HG03095 (cell line): ENCODE data around the gene PITPNM3.
A peak's percentile ranks its signal among the peaks of the same experiment; 100 is the strongest.

ENCODE experiments used
- ATAC-seq: cut with Tn5 transposase; IDR thresholded peaks from one replicate; pipeline ENCODE4 v1.9.1; 2021; ENCODE audit warnings: moderate library complexity; ENCODE audit not compliant: unreplicated experiment

Gene PITPNM3

DNA sequence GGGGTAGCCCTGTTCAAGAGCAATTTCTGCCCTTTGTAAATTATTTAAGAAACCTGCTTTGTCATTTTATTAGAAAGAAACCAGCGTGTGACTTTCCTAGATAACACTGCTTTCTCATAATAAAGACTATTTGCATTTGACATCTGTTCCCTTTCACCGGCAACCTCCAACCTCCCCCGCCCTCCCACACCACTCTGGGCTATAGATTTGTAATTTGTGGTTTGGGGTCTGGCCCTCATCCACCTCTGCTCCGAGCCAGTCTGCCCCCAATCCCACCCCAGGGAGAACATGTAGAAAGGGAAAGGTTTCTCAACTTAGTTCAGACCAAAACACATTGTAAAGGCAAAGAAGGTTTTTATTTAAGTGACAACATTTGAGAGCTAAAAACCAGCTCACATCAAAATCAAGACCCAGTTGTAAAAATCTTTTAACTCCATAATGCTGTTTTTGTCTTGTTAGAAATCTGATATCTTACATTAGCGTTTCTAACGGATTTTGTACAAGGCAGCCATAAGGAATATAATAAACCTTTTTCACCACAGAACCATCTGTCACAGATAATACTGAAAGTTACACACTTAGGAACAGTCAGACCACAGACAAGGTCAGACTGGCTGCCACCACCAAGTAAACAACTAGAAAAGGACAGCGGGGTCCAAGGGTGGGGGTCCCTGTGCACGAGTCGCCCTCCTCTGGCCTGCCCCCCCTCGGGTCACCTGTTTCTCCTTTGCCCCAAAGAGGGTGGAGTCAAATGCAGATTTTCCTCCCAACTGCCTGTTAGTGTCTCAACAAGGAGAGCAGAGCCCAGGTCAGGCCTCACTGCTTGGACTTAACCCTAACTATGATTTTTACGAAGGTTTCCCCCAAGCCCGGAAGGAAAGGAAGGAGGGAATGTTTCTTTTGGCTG lies 105.2 kb downstream of the PITPNM3 start:
- ATAC-seq: no peak

DNA sequence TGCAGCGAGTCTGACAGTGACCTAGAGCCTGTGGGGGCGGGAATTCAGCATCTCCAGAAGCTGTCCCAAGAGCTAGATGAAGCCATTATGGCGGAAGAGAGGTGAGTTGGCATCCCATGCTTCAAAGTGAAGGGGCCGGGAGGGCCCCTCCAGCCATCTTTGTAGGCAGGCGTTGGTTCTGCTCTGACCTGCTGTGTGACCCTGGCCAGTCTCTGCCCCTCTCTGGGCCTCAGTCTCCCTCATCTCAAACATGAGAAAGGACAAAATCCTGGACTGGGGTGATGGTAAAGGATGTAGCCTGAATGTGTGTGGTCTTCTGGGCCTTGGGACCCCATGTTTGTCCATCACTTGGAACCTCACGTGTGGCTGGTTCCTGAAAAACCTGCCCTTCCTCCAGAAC lies 107.0 kb downstream of the PITPNM3 start:
- no peak for ATAC-seq

DNA sequence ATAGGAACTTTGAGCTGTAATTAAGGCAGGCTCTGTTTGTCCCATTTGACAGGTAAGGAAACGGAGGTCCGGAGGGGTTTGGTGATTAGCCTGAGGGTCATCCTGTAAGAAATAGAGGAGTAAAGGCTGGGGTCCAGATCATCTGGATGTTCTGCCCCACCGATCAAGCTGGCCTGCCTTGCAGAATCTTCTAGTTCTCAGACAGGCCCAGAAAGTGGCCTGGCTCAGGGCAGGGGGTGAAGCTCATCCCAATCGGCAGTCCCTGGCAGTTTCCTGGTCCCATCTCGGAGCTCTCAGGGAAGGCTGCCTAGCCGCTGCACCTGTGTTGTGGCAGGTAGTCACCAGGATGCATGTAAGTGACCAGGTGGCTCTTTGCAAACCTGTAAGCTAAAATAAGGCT lies 107.9 kb downstream of the PITPNM3 start:
- ATAC-seq: no peak

DNA sequence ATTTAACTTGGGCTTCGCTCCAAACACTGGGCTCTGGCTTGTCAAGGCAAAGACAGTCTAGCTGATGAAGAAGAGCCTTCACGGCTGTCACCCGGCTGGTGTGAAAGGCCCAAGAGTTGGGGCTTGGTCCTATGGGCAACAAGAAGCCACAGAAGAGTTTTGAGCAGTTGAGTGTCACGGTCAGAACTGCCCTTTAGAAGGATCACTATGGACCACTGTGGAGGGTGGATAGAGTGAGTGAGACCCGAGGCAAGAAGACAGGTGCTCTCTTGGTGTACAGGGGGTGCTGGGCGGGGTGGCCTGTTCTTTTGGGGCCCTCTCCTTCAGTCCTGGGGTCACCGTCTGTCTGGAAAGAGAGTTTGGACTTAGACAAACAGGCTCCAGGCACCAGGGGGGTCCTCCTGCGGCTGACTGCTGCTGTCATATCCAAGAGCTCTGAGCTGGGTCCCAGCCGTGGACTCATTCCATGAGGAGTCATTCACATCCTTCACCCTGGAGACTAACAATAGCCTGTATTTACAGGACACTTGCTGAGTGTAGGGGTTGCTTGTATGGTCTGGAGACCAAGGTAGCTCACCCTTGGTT lies 109.7 kb downstream of the PITPNM3 start:
- no peak for ATAC-seq

DNA sequence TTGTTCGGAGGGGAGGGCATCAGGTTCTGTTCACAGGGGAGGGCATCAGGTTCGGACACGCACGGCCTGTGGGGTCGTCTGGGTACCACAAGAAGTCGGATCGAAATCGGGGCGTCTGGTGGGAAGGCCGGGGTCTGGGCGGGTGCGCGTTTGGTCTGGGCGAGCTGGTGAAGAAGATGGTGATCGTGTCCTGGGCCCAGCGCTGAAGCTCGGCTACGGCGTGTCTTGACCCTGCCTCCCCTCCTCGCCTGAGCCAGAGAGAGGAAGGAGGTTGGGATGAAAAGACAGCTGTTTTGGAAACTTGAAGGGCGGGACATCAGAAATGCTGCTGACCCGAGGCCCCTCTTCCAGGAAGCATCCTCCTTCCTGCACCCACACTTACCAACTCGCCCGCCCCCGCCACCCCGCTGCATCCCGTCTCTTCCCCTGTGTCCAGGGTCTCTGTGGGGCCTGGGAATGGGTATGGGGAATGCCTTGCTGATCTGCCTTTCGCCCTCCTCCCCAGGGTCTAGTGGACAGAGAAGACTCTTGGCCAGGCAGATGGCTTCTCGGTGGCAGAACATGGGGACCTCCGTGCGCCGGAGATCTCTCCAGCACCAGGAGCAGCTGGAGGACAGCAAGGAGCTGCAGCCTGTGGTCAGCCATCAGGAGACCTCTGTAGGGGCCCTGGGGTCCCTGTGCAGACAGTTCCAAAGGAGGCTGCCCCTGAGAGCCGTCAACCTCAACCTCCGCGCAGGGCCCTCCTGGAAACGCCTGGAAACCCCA lies 111.6 kb downstream of the PITPNM3 start:
- no peak for ATAC-seq

DNA sequence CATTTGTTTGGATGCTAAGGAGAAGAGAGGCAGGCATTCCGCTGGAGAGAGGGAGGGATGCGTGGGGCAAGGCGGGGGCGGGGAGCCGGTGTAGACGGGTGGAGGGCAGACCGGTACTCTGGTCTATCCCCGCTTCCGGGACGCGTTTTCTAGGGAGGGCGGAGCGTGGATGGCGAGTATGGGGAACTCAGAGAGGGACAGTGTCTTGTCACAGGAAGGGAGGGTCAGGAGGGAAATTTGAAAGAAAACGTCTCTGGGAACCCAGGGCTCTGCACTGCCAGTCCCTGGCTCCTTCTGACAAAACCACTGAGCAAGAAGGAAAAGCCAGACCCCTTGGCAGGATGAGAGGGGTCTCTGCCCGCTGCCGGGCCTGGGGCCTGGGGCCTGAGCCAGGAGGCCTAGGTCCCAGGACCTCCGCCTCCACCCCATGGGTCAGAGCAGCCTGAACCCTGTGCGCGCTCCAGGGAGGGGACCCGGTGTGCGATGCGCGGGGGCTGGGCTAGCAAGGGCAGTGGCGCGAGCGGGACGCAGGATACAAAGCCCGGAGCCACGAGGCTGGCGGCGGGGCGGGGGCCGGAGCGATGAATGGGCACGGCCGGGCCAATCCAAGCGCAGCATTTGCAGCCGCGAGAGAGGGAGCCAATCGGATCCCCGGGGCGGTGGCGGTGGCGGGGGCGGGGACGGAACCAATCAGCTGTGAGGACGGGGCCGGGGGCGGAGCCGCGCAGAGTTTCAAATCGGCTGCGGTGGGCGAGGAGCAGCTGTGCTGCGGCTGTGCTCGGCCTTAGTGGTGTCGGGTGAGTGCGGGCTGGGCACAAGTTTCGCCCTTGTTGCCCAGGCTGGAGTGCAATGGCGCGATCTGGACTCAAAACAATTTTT lies 112.4 kb downstream of the PITPNM3 start, which contains the start of gene PIMREG:
PIMREG (plus strand) TSS at position 764 of the 879 bp plus-strand sequence. CDS start 656 bp downstream, outside the sequence.
- peak; percentile 74 for ATAC-seq

DNA sequence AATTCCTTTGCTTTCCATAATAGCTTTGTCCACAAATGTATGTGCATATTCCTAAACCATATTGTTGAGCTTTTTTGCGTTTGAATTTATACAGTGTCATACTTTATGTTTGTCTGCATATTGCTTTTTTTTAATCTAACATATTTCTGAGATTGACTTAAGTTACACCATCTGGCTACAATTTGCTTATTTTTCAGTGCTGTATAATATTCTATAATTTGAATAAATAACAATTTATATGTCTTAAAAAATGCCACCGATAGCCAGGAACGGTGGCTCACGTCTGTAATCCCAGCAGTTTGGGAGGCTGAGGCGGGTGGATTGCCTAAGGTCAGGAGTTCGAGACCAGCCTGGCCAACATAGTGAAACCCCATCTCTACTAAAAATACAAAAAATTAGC lies 113.6 kb downstream of the PITPNM3 start:
- ATAC-seq: no peak

DNA sequence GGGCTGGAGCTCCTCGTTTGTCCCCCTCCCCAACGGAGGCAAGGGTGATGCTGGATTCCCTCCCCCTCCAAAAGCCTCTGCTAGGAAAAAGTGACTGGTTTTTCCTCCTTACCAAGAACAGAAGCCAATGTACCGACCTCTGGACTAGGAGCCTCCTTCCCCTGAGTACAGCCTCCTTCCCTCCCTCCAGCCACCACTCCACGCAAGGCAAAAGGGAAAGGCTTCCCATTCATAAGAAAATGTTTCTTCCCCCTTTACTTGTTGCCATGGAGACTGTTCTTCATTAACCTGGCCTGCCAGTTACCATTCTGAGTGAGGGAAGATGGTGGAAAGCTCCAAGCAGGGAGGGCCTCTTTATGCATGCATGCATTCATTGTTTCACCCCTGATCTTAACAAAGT lies 116.4 kb downstream of the PITPNM3 start:
- ATAC-seq: no peak

DNA sequence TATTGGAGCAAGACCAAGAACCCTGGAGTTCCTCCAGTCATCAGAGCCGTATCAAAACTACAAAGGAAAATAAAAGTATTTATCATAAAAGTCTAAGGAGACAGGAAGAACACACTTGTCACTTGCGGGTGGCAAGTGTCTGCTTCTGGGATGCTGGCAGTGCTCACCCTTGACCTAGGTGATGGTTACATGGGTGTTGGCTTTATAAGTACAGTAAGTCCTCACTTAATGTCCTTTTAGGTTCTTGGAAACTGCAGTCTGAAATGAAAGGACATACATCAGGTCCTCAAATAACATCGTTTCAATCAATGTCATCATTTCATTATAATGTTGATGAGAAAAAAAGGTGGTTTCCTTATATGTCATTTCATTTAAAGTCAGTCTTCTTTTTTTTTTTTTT lies 118.4 kb downstream of the PITPNM3 start:
- ATAC-seq: no peak

DNA sequence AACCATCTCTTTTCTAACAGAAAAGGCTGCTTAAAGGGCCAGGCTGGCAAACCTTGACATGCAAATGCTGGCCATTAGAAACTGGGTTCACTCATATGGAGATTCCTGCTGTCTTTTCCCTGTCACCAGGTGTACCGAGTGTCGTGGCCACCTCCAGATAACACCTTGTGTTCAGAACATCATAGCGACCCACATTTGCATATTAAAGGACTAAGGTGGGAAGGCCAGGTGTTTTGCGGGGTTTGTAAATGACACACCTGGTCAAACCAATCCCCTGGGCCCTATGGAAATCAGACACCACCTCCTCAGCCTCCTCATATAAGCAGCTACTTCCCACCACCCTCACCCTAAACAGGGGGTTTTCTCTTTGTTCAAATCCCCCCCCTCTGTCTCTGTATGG lies 118.9 kb downstream of the PITPNM3 start:
- ATAC-seq: no peak

DNA sequence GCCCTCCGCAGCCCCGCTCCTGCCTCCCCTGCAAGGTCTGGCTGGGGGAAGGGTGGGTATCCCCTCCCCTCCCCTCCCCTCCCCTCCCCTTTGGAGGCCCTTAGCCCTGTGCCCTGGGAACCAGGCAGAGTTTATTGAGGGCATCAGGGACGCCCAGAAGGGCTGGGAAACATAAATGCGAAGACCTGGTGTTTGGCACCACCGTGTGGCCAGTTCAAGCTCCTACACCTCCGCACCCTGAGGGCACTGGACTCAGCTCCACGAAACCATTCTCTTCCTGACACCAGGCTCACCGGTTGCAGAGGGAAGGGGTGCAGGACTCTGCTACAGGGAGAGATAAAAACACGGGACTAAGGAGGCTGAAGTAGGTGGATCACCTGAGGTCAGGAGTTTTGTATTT lies 120.4 kb downstream of the PITPNM3 start:
- ATAC-seq: no peak

DNA sequence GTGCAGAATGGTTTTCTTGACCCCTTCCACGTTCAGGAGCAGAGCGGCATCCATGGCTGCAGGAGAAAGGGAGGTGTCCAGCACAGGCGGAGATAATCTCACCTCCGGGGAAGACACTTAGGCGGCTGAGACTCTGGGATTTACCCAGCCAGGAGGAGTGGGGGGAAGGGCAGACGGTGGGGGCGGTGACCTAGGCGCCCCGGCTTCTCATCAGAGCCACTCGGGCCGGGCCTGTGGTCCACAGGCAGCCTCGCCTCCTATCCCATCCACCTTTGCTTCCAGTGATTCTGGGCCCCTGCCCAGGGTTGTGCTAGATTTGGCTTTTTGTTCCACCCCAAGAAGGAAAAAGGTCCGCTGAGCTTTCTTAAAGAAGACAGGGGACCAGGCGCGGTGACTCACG lies 121.3 kb downstream of the PITPNM3 start, which contains the start of gene AIPL1:
AIPL1 (minus strand) TSS at position 71 of the 400 bp plus-strand sequence; CDS start at position 54, 17 bp downstream.
- ATAC-seq: no peak

DNA sequence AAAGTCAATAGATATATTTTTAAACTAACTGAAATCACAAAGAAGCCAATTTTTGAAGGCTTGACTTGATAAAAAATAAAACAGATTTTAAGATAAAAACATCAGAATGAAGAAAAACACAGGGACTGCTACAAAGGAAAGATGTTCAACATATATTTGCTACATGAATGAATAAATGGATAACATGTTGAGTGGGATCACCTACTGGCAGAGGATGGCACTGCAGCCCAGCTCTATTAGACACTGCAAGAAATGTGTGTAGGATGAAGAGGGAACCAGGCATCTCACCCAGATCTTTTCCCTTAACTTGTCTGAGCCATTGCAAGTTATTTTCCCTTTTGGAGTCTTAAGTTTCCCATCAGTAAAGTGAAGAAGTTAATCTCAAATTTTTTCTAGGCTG lies 125.6 kb downstream of the PITPNM3 start:
- ATAC-seq: no peak

DNA sequence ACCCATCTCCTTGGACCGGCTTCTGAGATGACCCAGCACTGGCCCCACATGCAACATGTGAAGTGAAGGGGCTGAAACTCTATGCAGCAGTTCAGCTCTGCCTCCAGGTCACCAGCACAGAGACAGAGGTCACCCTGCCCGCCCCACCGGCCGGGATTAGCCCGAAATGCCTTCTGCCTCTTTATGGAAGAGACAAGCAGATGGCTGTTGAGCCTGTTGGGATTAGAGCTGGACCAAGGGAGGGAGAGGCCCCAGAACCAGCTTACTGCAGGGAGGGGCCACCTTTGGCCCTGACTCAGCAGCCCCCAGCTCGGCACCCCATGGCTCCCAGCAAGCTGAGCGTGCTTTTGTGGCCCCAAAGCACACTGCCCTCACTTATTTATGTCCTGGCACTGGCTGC lies 127.1 kb downstream of the PITPNM3 start:
- ATAC-seq: no peak

DNA sequence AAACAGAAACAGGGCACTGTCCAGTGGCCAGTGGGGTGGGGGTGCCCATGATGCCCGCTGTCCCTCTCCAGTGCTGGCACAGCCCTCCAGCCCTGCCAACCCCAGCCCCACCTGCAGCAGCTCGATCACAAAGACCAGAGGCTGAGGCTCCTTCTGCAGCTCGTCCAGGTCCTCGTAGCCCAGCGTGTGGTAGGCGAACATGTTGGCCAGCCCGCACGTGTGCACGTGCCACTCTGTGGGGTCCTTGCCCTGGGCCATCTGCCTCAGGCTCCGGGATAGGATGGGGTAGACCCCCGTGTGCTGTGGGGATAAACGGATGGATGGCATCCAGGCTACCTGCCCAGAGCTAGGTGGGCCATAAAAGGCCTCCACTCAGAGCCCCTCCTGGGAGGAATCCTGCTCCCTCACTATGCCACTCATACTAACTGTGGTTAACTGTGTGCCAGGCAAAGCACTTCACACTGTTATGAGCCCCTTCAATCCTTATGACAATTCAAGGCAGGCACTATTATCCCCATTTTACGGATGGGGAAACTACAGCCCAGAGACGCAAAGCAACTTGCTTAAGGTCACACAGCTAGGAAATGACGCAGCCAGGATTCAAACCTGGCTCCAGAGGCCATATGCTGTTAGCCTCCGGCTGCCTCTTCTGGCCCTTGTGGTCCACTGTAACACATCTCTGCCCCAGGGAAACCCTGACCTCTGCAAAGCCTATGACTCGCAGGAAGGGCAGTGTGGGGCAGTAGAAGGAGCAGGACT lies 128.0 kb downstream of the PITPNM3 start:
- ATAC-seq: no peak

DNA sequence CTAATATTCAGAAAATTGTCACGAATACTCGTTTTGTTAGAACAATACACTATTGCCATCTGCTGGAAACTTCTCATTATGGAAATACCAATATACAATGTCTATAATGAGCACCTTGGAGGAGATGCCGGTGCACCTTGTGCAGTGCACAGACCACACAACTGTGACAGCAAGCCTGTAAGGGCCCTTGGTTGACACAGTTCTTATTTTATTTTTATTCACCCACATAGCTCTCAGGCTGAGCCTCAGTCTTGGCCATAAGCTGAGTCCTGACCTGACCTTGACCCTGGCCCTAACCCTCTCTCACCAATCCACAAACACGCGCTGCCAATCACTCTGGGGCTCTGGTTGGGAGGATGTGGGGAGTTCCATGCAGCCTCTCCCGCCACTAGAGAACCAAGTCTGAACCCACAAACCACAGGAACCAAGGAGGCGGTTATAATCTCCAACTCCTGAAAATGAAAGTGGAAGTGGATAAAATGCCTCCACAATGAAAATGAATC lies 129.0 kb downstream of the PITPNM3 start:
- no peak for ATAC-seq

DNA sequence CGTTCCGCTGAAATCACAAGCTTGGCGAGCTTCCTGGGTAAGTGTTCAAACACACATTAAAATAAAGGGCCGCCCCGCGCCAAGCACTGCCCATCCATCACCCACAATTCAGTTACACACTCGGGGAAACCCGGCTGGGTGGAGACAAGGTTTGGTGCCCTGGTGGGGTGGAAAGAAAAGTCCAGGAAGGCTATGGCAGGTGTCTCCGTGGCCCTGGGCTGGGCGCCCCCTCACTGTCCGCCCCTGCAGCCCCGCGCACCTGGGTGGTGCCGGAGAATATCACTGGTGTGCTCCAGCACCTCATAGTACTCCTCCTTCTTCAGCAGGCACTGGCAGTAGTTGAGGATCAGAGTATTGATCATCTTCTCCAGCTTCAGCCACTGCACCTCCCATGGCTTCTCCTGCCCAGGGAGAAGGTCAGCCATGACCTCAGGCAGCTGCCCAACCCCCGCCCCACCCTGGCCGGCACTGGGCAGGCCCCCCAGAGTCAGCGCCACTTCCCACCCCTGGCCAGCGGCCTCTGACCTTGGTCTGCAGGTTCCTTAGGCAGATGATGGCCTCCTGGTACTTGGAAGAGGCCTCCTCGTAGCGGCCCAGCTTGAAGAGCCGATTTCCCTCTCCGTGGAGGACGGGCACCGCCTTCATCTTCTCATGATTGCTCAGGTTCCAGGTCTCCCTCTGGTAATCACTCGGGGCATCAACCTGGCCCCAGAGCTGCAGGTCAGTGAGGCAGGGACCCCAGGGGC lies 129.8 kb downstream of the PITPNM3 start:
- no peak for ATAC-seq

DNA sequence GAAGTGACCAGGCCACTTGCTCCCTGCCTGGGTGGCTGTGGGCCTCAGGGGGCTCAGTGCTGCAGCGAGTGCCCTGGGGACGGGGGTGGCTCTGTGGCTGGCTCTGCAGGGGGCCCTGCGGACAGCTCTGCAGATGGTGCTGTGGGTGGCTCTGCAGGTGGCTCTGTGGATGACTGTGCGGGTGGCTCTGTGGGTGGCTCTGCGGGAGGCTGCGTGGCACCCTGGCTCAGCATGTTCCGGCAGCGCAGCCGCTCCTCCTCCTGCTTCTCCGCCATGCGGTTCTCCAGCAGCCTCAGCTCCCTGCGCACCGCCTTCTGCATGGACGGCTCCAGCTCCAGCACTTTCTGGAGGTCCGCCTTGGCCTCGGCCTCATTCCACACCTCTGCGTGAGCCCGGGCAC lies 130.9 kb downstream of the PITPNM3 start:
- no peak for ATAC-seq

DNA sequence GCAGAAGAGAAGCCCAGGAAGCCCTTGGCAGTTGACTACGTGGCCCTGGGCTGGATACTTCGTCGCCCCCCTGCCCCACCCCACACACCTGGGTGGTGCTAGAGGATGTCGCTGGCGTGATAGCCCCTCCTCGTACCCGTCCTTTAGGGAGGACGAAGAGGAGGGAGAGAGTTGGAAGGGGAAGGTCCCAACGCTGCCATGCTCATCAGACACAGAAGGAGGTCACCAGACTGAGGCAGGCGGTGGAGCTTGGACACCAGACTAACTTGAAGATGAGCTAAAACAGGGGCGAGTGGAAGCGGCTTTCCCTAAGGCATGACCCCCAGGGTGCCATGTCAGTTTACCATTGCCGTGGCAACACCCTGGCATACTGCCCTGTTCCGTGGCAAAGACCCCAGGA lies 132.4 kb downstream of the PITPNM3 start:
- ATAC-seq: no peak
